OCI-LY1 (cell line): ENCODE results near the gene NTRK3.

Source experiments
- EZH2 ChIP-seq: fragments of 200-600 bp; sonication (generic), shearing (Covaris generic); IDR thresholded peaks from 2 replicates; pipeline ENCODE4 v1.8.0; 2017; ENCODE audit warnings: borderline replicate concordance, mixed run types, mild to moderate bottlenecking, antibody characterized with exemption, low read length, moderate library complexity, mixed read lengths
- TF ChIP-seq, protein P1 (sequence below): fragments of 200-600 bp; sonication (generic), shearing (Covaris generic); IDR thresholded peaks from 2 replicates; pipeline ENCODE4 v1.5.1; 2017; ENCODE audit warnings: mild to moderate bottlenecking, antibody characterized with exemption, low read length, moderate library complexity, mixed read lengths

DNA sequence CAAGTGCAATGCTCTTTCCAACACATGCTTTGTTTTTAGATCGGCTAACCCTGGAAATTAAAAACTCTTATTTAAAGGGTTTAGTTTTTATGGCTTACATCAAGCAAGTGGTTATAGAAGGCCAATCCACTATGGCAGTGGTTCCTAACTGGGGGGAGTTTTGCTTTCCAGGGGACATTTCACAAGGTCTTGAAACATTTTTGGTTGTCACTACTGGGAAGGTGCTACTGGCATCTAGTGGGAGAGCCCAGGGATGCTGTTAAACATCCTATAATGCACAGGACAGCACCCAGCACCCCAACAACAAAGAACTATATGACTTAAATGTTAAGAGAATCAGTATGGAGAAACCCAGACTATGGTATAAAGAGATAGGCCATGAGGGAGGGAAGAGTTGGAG lies 439.0 kb downstream of the NTRK3 start:
- TF ChIP-seq, protein P1, sequence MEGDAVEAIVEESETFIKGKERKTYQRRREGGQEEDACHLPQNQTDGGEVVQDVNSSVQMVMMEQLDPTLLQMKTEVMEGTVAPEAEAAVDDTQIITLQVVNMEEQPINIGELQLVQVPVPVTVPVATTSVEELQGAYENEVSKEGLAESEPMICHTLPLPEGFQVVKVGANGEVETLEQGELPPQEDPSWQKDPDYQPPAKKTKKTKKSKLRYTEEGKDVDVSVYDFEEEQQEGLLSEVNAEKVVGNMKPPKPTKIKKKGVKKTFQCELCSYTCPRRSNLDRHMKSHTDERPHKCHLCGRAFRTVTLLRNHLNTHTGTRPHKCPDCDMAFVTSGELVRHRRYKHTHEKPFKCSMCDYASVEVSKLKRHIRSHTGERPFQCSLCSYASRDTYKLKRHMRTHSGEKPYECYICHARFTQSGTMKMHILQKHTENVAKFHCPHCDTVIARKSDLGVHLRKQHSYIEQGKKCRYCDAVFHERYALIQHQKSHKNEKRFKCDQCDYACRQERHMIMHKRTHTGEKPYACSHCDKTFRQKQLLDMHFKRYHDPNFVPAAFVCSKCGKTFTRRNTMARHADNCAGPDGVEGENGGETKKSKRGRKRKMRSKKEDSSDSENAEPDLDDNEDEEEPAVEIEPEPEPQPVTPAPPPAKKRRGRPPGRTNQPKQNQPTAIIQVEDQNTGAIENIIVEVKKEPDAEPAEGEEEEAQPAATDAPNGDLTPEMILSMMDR = no peak
- no peak for TF ChIP-seq EZH2
